IPS DF 4.7 (cell line): ENCODE data around the gene KCNF1.

Source experiments
- DNase-seq: peaks from one replicate; pipeline ENCODE4 v3.0.0-alpha.2; 2013; ENCODE audit warnings: low spot score; ENCODE audit errors: extremely low read depth

The KCNF1 gene

DNA sequence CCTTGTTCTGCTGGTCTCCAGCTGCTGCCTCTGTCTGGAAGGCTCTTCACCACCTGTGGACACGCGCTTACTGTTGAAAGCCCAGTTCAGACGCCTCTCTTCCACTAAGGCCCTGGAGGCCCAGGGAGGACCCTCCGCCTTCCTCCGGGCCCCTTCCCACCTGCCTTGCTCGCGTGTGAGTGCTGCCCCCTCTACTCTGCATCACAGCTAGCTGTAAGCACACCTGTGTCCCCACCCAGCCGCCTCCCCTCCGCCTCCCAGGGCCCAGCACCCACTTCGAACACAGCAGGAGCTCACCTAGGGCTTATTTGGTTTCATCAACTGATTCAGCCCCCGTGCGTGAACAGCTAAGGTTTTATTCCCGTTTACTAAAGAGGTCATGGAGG, 49.7 kb downstream of the KCNF1 start:
- no peak for DNase-seq

DNA sequence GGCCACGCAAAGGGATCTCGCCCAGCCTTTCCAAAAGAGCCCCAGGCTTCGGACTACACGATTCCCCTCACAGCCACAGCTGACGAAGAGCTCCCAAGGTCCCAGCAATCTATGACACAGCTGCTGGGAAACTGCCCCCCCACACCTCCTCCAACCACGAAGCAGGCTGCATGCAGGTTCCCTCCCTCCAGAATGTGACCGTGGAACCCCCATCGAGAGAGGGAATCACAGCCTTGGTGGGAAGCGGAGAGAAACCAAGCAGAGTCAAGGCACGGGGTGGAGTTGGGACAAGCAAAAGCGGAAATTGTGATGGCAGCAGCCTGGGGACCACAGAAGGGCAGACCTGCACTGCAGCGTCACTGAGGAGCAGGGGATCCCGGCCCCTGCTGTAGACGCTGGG, 50.3 kb downstream of the KCNF1 start:
- DNase-seq, result no peak

DNA sequence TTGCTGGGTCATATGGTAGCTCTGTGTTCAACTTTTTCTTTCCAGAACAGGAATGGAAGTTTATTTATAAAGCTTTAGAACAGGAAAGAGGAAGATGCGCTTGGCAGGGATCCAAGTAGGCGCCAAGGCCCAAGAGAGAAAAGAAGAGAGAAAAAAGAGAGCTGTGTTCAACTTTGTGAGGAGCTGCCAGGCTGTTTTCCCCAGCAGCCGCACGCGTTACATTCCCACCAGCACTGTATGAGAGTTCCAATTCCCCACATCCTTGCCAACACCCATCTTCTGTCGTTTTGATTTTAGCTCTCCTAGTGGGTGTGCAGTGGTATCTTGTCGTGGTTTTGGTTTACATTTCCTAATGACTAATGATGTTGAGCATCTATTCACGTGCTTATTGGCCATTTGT, 51.4 kb downstream of the KCNF1 start:
- no peak for DNase-seq
